GM18907 (cell line): ENCODE measurements around the gene ENPP6.

ENCODE experiments used
- ATAC-seq: cut with Tn5 transposase; IDR thresholded peaks from one replicate; pipeline ENCODE4 v1.9.1; 2021; ENCODE audit warnings: mild to moderate bottlenecking, moderate library complexity; ENCODE audit not compliant: unreplicated experiment

Gene ENPP6

GRCh38 chr4:184110452-184111224, 107.0 kb downstream of the ENPP6 start:
- ATAC-seq = no peak

DNA sequence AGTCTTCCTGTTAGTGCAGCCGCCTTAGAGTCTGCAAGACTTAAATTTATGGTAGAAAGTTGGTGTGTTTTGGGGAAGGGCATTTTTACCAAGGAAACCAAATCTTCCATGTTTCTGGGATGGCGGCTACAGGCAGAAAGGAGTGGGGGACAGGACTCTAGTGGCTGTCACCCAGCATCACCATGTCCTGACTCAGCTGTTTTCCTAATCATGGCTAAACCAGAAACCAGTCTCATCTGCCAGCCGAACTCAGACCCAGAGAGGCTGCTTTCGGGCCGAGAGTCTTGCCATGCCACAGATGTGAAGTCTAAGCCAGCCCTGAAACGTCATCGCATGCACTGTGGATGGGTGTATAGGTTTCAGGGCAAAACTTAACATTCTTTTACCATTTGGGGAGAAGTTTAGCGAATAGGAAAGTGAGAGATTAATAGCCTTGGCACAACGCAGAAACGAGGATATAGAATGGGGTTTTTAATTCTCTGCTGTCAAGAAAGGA, 109.6 kb downstream of the ENPP6 start:
- no peak for ATAC-seq

GRCh38 chr4:184104419-184105101, 113.1 kb downstream of the ENPP6 start:
- ATAC-seq = peak; percentile 52

GRCh38 chr4:184103527-184104264, 114.0 kb downstream of the ENPP6 start:
- ATAC-seq = no peak

DNA sequence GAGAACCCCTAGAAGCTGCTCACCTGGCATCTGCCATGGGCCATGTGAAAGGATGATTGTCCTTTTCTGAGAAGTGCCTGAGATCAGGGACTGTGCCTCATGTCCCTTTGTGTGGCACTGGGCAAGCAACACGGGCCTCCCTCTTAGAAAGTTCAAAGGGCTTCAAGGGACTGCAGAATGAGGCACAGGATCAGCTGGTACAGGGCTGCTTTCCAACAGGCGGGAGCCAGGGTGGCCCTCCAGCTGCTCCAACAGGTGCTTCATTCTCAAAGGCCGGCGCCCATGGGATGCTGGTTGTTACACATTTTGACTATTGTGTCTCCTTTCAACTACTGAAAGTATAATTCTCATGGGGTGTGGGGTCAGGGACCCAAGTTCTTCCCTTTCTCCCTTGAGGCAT, 114.7 kb downstream of the ENPP6 start:
- ATAC-seq = no peak

DNA sequence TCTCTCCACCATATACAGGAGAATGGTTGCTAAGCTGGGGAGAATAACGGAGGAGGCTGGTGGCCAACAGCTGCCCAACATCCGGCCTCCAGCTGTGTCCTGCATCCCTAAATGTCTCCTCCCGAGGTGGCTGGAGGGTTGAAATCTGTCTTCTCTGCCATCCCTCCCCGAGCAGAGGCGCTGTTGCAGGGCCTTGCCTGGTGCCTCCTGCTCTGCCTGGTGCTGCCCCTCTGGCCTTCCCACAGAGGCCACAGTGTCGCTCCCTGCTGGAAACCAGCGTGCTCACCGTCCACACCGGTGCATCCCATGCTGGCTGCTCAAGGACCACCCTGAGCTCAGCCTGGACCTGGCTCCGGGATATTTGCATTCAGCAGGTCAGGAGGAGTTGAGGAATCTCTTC, 115.2 kb downstream of the ENPP6 start:
- ATAC-seq = no peak

DNA sequence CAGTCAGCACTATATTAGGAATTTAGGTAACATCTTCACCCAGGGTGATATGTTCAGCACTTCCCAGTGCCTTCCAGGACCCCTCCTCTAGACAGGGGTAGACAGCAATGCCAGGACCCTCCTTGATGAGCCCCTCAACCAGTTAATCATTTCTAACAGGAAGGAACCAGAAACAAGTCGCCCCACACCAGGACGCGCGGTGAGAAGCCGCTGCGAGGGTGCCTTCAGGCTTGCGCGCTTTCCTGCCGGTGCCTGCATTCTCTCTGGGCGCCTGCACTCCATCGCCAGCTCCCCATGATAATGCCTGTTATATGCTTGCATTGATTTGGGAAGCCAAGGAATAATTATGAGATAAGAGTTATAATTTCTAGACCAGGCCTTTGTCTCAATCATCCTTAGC, 116.0 kb downstream of the ENPP6 start:
- ATAC-seq = no peak

DNA sequence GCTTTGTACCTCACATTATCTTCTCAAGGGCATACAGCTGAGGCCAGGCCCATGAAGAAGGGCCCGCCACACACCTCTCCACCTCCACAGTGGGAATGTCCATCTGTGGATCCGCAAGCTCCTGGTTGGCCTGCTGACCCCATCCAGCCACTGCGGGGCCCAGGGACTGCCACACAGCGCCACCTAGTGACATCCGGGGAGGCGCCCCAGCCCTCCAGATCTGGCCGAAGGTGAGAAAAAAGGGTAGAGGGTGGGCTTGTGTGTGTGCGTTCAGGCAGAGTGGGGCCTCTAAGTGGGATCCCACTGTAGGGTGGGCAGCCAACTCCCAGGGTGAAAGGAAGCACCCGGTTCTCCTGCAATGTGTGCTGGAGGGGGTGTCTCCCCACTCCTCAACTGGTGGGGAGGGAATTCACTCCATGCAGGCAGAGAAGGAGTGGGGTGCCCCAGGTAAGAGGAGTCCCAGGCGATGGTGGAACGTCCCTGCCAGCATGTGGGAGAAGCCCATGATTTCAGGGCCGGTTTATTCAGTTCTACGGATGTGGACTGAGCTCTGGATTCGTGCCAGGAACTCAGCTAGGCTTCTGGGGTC, 117.3 kb downstream of the ENPP6 start:
- peak; percentile 53 for ATAC-seq

DNA sequence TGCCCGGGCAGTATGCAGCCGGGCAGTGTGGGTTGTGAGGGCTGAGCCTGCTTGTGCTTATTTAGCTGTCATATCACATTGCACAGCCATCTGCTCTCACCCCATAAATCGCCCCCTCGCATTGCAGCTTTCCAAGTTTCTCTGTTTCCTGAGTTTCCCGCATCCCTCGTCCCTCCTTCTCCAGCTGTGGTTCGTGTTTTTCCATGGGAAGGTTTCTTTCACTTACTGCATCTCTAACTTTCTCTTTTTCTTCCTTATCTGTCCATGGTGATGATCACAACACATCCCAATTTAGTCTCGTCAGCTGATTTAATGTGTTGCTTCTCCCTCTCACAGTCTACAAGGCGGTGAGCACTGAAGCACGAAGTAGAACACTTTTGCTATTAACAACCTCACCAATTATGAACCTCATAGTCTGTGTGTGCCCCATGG, 118.1 kb downstream of the ENPP6 start:
- ATAC-seq = no peak

DNA sequence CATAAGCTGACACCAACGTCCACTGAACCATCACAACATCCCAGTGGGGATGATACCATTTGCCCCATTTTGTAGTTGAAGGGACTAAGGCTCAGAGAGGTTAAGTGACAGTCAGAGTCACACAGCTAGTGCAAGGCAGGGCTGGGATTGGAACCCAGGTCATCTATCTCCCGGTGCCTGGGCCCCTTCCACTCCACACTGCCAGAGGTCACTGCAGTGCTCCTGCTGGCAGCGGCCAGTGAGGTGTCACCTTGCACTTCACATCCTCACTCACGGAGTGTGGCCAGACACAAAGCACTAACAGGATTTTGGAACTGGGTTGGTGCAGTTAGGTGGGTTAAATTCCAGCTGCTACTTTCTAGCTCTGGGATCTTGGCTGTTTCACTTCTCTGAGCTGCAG, 118.7 kb downstream of the ENPP6 start:
- ATAC-seq = no peak

- no peak for ATAC-seq
Observed at GRCh38 chr4:184097815-184098214, 119.9 kb downstream of the ENPP6 start.

- peak; percentile 74 for ATAC-seq
Observed at GRCh38 chr4:184097241-184097605, 120.5 kb downstream of the ENPP6 start.

GRCh38 chr4:184096561-184097240, 121.0 kb downstream of the ENPP6 start:
- no peak for ATAC-seq

GRCh38 chr4:184094532-184095159, 123.0 kb downstream of the ENPP6 start:
- ATAC-seq = no peak

- no peak for ATAC-seq
Observed at GRCh38 chr4:184091986-184092385, 125.7 kb downstream of the ENPP6 start.

GRCh38 chr4:184090571-184090970, 127.1 kb downstream of the ENPP6 start:
- no peak for ATAC-seq

GRCh38 chr4:184080674-184081073, 137.0 kb downstream of the ENPP6 start:
- ATAC-seq = no peak

- no peak for ATAC-seq
Observed at GRCh38 chr4:184074677-184075388, 142.8 kb downstream of the ENPP6 start.

DNA sequence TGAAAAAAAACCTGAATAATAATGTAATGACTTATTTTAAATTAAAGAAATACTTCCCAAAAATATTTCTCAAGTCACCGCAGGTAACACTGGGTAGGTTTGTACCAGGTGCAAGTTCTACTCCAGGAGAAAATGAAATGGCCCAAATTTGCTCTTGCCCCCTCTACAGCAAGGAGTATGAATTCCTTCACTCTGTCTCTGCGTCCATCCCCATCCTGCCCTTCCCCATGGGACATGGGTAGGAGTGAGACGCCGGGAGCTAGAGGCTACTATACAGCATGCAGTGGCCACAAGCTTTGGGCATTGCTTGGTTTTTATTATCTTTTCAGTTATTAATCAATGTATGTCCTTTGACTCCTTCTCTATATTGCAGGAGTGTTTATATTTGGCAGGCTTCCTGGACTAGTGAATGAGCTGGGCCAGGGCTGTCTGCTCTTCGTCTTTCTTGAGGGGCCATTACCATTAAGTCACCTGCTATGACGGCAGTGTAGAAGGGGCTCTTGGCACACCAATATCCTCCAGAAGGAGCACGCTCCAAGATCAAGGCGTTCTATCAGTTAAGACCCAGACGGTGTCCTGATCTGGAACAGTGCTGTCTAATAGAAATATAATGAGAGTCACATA, 149.6 kb downstream of the ENPP6 start:
- ATAC-seq = no peak
